ENCODE measurements around the gene KHDRBS1.
"Not testable (repeated sequence)": the region's sequence is repeated elsewhere in the genome, so short reads cannot be mapped to it uniquely, and the experiment has no call there.

Gene KHDRBS1

DNA sequence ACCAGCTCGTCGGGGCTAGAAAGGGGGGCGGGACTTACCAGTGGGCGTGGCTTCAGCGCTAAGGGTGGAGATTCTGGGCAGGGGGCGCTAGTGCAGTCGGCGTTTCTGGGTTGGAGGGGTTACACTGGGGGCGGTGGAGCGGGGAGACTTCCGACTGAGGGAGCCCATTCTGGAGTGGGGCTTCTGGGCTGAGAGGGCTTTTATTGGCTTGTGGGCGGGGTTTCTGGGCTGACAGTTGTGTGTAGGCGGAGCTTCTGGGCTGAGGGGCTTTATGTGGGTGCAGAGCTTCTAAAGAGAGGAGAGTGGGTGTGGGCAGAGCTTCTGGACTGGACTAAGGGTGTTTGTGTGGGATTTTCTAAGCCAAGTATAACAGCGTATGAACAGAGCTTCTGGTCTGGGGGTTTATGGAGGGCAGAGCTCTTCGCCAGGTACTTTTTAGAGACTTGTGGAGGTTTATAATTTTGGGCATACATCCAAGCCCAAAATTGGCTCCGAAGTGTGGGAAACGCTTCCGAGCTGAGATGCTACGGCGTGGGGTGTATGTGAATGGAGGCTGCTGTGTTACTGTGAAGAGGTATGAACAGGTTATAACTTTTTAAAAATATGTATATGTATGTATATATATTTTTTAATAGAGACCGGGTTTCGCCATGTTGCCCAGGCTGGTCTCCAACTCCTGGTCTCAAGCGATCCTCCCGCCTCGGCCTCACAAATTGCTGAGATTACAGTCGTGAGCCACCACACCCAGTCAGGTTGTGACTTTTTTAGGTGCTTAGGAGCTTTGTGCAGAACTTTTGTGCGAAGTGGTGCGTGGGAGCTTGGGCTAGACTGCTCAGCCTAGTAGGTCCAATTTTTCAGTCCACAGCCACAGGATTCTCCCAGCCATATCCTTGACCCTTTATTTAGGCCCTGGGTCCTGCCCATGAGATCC, 59.9 kb downstream of the KHDRBS1 start:
- TF ChIP-seq, protein P1, sequence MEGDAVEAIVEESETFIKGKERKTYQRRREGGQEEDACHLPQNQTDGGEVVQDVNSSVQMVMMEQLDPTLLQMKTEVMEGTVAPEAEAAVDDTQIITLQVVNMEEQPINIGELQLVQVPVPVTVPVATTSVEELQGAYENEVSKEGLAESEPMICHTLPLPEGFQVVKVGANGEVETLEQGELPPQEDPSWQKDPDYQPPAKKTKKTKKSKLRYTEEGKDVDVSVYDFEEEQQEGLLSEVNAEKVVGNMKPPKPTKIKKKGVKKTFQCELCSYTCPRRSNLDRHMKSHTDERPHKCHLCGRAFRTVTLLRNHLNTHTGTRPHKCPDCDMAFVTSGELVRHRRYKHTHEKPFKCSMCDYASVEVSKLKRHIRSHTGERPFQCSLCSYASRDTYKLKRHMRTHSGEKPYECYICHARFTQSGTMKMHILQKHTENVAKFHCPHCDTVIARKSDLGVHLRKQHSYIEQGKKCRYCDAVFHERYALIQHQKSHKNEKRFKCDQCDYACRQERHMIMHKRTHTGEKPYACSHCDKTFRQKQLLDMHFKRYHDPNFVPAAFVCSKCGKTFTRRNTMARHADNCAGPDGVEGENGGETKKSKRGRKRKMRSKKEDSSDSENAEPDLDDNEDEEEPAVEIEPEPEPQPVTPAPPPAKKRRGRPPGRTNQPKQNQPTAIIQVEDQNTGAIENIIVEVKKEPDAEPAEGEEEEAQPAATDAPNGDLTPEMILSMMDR (IDR thresholded peaks at IDR 0.05; ENCODE audit: low read depth, low read length), result no peak; the same call in 1 of the 2 replicates
- H3K4me3 ChIP-seq (ENCODE audit: low read depth, low read length), result peak overlapping the region; percentile 74

DNA sequence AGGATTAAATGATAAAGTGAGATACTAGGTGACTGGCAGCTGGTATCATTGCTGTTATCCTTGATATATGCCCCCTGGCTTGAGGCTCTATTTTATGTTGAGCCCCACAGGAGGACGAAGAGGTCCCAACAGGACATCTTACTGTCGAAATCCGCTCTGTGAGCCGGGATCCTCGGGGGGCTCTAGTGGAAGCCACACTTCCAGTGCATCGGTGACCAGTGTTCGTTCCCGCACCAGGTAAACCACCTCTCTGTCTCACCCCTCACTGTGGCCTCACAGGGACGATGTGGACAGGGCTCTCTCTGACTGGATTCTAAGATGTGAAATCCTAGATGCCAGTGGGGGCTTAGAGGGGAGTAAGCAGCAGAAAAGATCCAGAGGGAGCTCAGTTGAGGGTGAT, 61.2 kb downstream of the KHDRBS1 start:
- TF ChIP-seq, protein P1 (IDR thresholded peaks at IDR 0.05; ENCODE audit: low read depth, low read length), result no peak
- no peak overlapping the region for H3K4me3 ChIP-seq (ENCODE audit: low read depth, low read length)

DNA sequence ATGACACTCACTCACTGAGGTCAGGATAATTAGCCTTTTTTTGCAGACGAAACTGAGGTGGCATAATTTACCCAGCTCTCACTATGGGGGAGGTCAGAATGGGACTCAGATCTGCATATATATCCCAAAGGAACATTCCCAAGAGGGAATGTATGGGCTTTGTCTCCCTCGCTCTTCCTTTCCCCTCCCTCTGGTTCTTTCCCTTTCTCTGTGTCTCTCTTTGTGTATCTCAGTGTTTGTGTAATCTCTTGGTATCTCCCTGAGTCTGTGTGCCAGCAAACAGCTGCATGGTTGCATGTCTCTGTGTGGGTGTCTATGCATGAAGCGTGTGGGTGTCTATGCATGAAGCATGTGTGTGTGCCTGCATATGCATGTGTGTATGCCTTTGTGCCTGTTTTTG, 63.8 kb downstream of the KHDRBS1 start:
- H3K4me3 ChIP-seq (ENCODE audit: low read depth, low read length), result no peak overlapping the region
- TF ChIP-seq, protein P1 (IDR thresholded peaks at IDR 0.05; ENCODE audit: low read depth, low read length), result no peak

DNA sequence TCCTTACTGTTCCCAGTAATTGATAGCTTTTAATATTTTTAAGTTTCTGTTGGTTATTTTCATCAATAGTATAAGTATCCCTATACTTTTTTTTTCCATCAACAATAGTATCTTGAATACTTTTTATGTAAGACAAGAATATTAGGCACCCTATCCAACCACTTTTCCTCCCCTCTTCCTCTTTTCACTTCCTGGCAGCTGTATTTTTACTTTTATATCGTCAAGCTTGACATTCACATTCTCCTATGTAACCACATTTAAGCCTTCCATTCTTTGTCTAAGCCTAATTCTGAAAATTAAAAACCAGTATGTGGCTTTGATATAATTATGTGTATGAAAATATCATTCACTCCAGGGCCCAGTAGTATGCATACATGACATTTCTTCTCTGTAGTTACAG, 68.4 kb downstream of the KHDRBS1 start:
- TF ChIP-seq, protein P1 (IDR thresholded peaks at IDR 0.05; ENCODE audit: low read depth, low read length), result no peak

DNA sequence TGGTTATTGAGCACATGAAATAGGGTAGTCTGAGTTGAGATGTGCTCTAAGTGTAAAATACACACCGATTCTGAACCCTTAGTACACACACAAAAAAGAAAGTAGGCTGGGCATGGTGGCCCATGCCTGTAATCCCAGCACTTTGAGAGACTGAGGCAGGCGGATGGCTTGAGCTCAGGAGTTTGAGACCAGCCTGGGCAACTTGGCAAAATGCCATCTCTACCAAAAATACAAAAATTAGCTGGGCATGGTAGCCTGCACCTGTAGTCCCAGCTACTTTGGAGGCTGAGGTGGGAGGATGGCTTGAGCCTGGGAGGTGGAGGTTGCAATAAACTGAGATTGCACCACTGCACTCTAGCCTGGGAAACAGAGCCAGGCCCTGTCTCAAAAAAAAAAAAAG, 72.7 kb downstream of the KHDRBS1 start:
- H3K4me3 ChIP-seq (ENCODE audit: low read depth, low read length), result not testable (repeated sequence)

More for the DNA sequence above, 68.4 kb downstream of the KHDRBS1 start:
- no peak overlapping the region for H3K4me3 ChIP-seq (ENCODE audit: low read depth, low read length)

DNA sequence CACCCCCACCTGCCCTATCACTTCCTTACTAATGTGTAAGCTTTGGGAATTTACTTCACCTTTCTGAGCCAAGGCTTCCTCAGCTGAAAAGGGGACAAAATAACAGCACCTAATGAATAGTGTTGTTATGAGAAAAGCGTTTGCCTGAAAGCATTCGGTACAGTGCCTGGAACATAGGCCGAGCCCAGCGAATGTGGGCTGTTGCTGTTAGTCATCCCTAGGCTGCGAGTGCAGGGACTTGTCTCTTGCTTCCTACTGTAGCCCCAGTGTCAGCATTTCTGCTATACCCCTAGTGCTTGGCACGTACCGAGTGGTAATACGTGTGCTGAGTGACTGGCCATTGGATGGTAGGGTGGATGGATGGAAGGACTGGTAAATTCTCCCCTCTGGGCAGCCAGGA, 77.5 kb downstream of the KHDRBS1 start:
- TF ChIP-seq, protein P1 (IDR thresholded peaks at IDR 0.05; ENCODE audit: low read depth, low read length), result no peak
- no peak overlapping the region for H3K4me3 ChIP-seq (ENCODE audit: low read depth, low read length)

DNA sequence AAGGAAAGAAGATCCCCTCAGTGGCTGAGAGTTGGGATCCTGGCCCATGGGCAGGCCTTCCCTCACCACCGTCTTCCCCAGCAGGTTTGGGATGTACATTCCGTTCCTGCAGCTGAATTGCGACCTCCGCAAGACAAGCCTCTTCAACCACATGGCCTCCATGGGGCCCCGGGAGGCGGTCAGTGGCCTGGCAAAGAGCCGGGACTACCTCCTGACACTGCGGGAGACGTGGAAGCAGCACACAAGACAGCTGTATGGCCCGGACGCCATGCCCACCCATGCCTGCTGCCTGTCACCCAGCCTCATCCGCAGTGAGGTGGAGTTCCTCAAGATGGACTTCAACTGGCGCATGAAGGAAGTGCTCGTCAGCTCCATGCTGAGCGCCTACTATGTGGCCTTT, 77.9 kb downstream of the KHDRBS1 start:
- TF ChIP-seq, protein P1 (IDR thresholded peaks at IDR 0.05; ENCODE audit: low read depth, low read length), result no peak
- H3K4me3 ChIP-seq (ENCODE audit: low read depth, low read length), result no peak overlapping the region

All from WI38 (cell line).